Fibroblast of villous mesenchyme (primary cell): ENCODE results near the gene WDR4. TPM values are rescaled to one million over a fixed set of nuclear protein-coding genes. Genes with fewer than 3 reads are reported as not detected.
"Not testable (repeated sequence)": the region's sequence is repeated elsewhere in the genome, so short reads cannot be mapped to it uniquely, and the experiment has no call there.

Experiments used
- DNase-seq: peaks from one replicate; pipeline ENCODE4 v3.0.0-alpha.2; 2010; ENCODE audit warnings: low read depth
- H3K4me3 ChIP-seq: 2 replicates; pipeline ENCODE4 v1.5.1; 2011; ENCODE audit warnings: low read depth, mild to moderate bottlenecking, low read length
- total RNA-seq: library from RNA; depleted of rRNA; stranded (reverse); fragments of >200 nt; gene quantifications from 2 replicates; pipeline ENCODE4 v1.2.3, GENCODE V29; 2012
- TF ChIP-seq, protein P1 (sequence below): IDR thresholded peaks from 2 replicates; pipeline ENCODE4 v1.5.1; 2012; ENCODE audit warnings: low read depth, mild to moderate bottlenecking, low read length; ENCODE audit not compliant: insufficient read depth

Gene WDR4
- total RNA-seq, 1 donor: 14.2 TPM

DNA sequence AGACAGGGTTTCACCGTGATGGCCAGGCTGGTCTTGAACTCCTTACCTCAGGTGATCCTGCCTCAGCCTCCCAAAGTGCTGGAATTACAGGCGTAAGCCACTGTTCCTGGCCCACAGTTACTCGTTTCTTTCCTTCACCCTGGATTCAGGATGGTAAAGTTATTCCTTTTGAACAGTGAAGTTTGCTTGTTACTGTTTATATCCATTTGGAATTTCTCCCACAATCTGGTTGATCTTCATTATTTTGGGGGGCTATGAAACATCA lies 43.0 kb downstream of the WDR4 start:
- no peak overlapping the region for H3K4me3 ChIP-seq
- TF ChIP-seq, protein P1, sequence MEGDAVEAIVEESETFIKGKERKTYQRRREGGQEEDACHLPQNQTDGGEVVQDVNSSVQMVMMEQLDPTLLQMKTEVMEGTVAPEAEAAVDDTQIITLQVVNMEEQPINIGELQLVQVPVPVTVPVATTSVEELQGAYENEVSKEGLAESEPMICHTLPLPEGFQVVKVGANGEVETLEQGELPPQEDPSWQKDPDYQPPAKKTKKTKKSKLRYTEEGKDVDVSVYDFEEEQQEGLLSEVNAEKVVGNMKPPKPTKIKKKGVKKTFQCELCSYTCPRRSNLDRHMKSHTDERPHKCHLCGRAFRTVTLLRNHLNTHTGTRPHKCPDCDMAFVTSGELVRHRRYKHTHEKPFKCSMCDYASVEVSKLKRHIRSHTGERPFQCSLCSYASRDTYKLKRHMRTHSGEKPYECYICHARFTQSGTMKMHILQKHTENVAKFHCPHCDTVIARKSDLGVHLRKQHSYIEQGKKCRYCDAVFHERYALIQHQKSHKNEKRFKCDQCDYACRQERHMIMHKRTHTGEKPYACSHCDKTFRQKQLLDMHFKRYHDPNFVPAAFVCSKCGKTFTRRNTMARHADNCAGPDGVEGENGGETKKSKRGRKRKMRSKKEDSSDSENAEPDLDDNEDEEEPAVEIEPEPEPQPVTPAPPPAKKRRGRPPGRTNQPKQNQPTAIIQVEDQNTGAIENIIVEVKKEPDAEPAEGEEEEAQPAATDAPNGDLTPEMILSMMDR: no peak
- no peak for DNase-seq

DNA sequence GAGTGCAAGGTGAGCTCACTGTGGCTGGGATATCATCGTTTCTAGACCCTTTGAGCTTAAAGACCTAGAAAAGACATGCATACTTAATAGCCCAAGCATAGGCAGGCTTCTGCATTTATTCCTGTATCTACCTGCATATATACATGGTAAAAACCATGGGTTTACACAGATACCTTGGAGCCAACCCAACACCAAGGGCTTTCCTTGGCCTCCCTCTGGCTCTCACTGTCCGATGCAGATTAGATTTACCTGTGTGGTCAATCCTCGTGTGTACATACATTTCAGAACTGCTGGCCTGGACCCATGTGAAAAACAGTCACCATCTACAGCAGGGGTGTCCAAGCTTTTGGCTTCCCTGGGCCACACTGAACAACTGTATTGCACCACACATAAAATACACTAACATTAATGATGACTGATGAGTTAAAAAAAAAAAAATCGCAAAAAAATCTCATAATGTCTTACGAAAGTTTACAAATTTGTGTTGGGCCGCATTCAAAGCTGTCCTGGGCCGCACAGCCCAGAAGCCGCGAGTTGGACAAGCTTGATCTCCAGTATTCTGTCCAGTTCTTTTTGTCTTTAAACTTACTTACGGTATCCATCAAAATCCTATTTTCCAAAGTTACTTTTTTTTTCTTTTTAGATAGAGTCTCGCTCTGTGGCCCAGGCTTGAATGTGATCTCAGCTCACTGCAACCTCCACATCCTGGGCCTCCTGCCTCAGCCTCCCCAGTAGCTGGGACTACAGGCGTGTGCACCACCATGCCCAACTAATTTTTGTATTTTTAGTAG lies 43.5 kb downstream of the WDR4 start:
- no peak for DNase-seq
- TF ChIP-seq, protein P1: no peak
- no peak overlapping the region for H3K4me3 ChIP-seq

DNA sequence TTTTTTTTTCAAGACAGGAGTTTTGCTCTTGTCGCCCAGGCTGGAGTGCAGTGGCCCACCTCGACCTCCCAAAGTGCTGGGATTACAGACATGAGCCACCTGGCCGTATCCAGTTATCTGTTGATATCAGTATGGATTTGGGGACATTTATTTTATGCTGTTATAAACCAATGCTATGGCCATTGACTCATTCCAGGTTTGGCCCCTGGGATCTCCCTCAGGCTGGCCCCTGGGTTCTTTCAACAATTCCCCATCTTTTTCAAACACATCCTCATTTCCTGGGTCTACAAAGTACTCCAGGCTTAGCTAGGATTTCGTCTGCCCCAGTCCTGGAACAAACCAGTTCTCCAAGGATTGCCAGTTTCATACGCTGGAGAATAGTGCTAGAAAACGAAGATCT lies 44.1 kb downstream of the WDR4 start:
- DNase-seq: no peak
- no peak overlapping the region for H3K4me3 ChIP-seq
- TF ChIP-seq, protein P1: no peak

DNA sequence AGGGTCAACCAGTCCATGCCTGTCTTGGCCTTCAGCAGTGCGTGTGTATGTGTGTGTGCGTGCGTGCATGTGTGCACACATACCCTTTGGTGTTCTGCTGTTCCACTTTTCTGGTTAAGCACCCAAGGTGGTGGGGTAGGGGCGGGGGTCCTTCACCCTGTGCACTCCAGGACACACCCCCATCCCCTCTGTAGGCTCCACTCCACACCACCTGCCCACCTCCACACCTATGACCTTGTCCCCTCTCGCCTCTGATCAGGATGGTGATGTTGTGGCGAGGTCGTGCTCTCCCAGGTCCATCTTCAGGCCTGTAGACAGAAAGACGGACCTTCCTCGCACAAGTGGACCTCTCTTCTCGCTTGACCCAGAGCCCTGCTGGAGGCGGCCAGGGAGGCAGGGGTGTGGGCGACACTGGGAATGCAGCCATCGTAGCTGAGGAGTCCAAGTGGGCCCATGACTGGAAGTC lies 44.6 kb downstream of the WDR4 start:
- TF ChIP-seq, protein P1: no peak
- no peak for DNase-seq
- no peak overlapping the region for H3K4me3 ChIP-seq

DNA sequence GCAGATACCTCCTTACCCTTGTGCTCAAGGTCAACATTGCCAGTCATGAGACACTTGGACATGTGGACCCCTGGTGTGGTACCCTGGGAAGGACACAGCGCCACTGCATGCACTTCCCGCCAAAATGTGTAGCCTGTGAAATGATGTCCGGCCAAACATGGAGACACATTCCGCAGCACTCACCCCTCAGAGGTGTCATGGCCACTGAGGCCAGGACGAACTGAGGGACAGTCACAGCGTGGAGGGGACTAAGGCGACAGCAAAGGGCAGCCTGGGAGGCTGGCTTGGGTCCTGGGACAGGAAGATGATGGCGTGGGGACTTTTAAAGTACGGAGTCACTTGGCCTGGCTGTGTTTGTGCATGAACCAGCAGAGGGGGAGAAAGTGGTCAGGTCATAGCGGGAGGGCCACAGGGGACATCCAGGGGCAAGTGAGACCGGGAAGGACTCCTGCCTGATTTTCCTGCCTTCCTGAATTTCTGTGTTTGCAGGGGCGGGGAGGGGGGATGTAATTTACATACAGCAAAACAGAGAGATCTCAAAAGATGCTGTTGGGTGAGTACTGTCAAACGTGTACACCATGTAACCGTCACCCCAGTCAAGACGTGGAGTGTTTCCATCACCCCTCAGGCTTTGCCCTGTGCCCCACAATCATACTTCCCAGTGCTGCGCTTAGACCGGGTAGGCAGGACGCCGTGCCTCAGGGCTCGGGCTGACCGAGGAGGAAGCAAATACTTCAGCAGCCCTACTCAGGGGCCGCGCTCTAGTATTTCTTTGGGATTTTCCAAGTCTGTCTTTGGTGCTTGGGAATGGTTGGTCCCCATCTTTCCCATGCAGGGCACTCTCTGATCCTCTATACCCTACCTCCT lies 45.2 kb downstream of the WDR4 start:
- TF ChIP-seq, protein P1: no peak
- H3K4me3 ChIP-seq: no peak overlapping the region
- no peak for DNase-seq

DNA sequence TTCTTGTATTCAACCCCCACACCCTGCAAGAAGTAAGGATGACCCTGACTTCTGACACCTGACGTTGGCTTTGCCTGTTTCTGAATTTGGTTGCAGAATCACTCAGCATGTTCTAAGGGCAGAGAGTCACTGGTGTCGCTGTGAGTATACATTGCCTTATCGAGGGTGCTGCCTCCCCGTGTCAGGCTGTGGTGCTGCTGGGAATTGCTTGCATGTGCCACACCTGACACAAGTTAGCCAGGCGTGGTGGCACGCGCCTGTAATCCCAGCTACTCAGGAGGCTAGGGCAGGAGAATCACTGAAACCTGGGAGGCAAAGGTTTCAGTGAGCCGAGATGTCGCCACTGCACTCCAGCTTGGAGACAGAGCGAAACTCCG lies 45.9 kb downstream of the WDR4 start:
- H3K4me3 ChIP-seq: no peak overlapping the region
- TF ChIP-seq, protein P1: peak; percentile 19
- peak; percentile 8 for DNase-seq

DNA sequence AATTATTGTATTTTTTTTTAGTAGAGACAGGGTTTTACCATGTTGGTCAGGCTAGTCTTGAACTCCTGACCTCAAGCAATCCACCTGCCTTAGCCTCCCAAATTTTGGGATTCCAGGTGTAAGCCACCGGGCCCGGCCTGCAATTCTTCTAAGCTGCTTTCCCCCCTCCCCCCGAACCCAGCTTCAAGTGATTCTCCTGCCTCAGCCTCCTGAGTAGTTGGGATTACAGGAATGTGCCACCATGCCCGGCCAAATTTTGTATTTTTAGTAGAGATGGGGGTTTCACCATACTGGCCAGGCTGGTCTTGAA lies 47.1 kb downstream of the WDR4 start:
- not testable (repeated sequence) for DNase-seq, H3K4me3 ChIP-seq
